SK-N-SH treated with all-trans-retinoic acid at 6 μM for 48 hours (cell line): ENCODE results near the gene PEX19.

Experiments
- ARNTL ChIP-seq: fragments of 450-650 bp; formaldehyde crosslinking; IDR thresholded peaks from 2 replicates; pipeline ENCODE4 v1.5.0; 2020; ENCODE audit warnings: low read depth, mild to moderate bottlenecking, moderate library complexity, borderline replicate concordance
- GLIS3 ChIP-seq: fragments of 250-450 bp; sonication (Bioruptor Pico); IDR thresholded peaks from 2 replicates; pipeline ENCODE4 v1.5.0; 2020; ENCODE audit warnings: mild to moderate bottlenecking, moderate library complexity
- ZFP3 ChIP-seq: fragments of 250-450 bp; sonication (Bioruptor Pico); IDR thresholded peaks from 2 replicates; pipeline ENCODE4 v1.5.0; 2020; ENCODE audit warnings: mild to moderate bottlenecking, moderate library complexity
- ZNF70 ChIP-seq: fragments of 450-650 bp; formaldehyde crosslinking; IDR thresholded peaks from 2 replicates; pipeline ENCODE4 v1.5.0; 2020; ENCODE audit warnings: mild to moderate bottlenecking, moderate library complexity
- TF ChIP-seq, protein P1 (sequence below): fragments of 250-450 bp; sonication (Bioruptor Pico); IDR thresholded peaks from 2 replicates; pipeline ENCODE4 v1.8.0; 2021; ENCODE audit warnings: low read depth, mild to moderate bottlenecking, moderate library complexity, borderline replicate concordance

DNA sequence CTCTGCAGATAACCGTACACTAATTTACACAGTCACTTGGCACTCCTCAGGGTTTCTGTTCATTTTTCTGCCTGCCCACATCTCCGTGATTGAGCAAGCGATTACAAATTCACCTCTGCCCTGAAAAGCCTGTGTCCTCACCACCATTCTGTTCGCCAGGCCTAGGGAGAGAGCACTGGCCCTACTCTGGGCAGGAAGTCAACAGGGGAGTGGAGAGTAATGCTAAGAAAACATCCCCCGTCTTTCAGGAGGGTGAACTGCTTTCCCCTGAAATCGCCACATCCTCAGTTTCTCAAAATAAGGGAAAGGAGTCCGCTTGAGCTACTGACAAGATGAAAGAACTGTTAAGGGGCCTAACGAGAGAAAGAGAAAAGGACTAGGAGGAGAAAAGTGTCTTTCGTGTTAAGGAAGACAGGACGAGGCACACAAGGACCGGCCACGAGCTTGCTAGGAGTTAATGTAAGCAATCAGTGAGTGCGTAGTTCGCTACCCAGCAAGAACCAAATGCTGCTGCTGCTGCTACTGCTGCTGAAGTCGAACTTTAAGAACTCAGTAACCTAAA, 632 bp downstream of the PEX19 start:
- TF ChIP-seq ZNF70 (CRISPR knock-in tag) (no peak), GLIS3 (CRISPR knock-in tag) (no peak), ZFP3 (no peak), ARNTL (no peak)
- TF ChIP-seq, protein P1, sequence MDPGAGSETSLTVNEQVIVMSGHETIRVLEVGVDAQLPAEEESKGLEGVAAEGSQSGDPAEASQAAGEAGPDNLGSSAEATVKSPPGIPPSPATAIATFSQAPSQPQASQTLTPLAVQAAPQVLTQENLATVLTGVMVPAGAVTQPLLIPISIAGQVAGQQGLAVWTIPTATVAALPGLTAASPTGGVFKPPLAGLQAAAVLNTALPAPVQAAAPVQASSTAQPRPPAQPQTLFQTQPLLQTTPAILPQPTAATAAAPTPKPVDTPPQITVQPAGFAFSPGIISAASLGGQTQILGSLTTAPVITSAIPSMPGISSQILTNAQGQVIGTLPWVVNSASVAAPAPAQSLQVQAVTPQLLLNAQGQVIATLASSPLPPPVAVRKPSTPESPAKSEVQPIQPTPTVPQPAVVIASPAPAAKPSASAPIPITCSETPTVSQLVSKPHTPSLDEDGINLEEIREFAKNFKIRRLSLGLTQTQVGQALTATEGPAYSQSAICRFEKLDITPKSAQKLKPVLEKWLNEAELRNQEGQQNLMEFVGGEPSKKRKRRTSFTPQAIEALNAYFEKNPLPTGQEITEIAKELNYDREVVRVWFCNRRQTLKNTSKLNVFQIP (CRISPR knock-in tag): no peak
